Mesothelial cell of epicardium (in vitro differentiated cells): ENCODE measurements around the gene LRRN4CL. TPM values are rescaled to one million over a fixed set of nuclear protein-coding genes. Genes with fewer than 3 reads are reported as not detected.

Experiments used
- DNase-seq, 2 experiments: peaks; one replicate each; pipeline ENCODE4 v3.0.0; 2021; ENCODE audit warnings: low spot score in 2 of 2; ENCODE audit not compliant: unreplicated experiment in 2 of 2
- H3K27ac Mint-ChIP-seq: 2 replicates; pipeline ENCODE4 v1.8.0; 2021; ENCODE audit warnings: mixed read lengths
- H3K27me3 Mint-ChIP-seq: 2 replicates; pipeline ENCODE4 v1.8.0; 2021; ENCODE audit warnings: low read depth, mixed read lengths
- H3K36me3 Mint-ChIP-seq: 2 replicates; pipeline ENCODE4 v1.8.0; 2021; ENCODE audit warnings: mixed read lengths
- H3K4me1 Mint-ChIP-seq: 2 replicates; pipeline ENCODE4 v1.8.0; 2021; ENCODE audit warnings: mixed read lengths
- H3K4me3 Mint-ChIP-seq: 2 replicates; pipeline ENCODE4 v1.8.0; 2021; ENCODE audit warnings: mild to moderate bottlenecking, moderate library complexity, mixed read lengths
- H3K9me3 Mint-ChIP-seq: 2 replicates; pipeline ENCODE4 v1.8.0; 2021; ENCODE audit warnings: mixed read lengths
- total RNA-seq: library from RNA; stranded (reverse); gene quantifications from 3 replicates; pipeline ENCODE4 v1.2.1, GENCODE V29; 2021
- TF ChIP-seq, protein P1 (sequence below): fragments of 200-600 bp; sonication (generic); IDR thresholded peaks from one replicate; pipeline ENCODE4 v1.5.0; 2021; ENCODE audit warnings: antibody characterized with exemption; ENCODE audit not compliant: unreplicated experiment

LRRN4CL gene
- total RNA-seq, 1 donor from 2014 or later = 1.7 TPM

DNA sequence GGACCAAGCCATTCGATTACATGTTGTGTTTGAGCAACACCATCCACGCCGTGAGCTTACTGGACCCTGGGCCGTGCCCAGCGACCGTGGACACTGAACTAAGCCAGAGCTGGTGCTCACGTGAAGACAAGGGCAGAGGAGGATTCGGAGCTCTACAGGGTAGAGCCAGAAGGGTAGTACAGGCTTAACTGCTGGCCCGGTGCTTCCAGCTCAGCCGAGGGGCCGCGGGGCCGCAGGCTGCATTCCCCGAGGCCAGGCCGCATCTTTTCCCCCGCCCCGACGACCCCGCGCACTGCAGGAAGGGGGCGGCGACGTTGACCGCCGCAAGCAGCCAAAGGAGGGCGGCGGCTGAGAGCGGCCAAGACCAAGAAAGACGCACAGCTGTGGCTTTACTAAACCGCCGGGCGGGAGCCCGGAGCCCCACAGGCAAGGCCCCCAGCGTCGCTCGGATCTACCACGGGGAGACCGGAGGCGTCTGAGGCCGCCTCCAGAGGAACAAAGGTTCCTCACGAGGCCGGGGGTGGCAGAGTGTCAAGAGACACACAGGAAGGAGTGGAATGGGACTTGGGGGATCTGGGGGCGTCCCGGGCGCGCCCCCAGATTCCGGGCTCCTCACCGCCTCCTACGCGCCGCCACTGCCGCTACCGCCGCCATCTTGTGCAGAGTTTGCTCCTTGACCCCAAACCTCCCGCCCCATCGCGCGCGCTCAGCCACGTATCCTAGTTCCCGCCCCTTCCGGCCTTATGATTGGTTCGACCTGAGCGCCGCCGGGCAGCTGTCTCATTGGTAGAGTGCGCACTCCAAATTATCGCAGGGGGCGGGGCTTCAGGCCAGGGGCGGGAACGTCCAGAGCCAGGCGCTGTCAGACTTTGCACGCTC is 43.1 kb downstream of the LRRN4CL start, which contains the start of gene GANAB:
Gene GANAB, minus strand, starts transcription at position 668 of the 879 bp plus-strand sequence. Its CDS starts 14 bp downstream, at position 654.
- peaks cover 4% of the 10 kb centered on the region for H3K36me3 Mint-ChIP-seq
- TF ChIP-seq, protein P1, sequence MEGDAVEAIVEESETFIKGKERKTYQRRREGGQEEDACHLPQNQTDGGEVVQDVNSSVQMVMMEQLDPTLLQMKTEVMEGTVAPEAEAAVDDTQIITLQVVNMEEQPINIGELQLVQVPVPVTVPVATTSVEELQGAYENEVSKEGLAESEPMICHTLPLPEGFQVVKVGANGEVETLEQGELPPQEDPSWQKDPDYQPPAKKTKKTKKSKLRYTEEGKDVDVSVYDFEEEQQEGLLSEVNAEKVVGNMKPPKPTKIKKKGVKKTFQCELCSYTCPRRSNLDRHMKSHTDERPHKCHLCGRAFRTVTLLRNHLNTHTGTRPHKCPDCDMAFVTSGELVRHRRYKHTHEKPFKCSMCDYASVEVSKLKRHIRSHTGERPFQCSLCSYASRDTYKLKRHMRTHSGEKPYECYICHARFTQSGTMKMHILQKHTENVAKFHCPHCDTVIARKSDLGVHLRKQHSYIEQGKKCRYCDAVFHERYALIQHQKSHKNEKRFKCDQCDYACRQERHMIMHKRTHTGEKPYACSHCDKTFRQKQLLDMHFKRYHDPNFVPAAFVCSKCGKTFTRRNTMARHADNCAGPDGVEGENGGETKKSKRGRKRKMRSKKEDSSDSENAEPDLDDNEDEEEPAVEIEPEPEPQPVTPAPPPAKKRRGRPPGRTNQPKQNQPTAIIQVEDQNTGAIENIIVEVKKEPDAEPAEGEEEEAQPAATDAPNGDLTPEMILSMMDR = no peak
- H3K4me1 Mint-ChIP-seq = peaks cover 12% of the 10 kb centered on the region
- H3K27me3 Mint-ChIP-seq = no peaks in the 10 kb centered on the region
- peak within 1 kb of the TSS; percentile 96 for H3K27ac Mint-ChIP-seq
- DNase-seq = peak; percentile 95 to 96
- H3K4me3 Mint-ChIP-seq = peak within 1 kb of the TSS; percentile 92
- no peaks in the 10 kb centered on the region for H3K9me3 Mint-ChIP-seq

DNA sequence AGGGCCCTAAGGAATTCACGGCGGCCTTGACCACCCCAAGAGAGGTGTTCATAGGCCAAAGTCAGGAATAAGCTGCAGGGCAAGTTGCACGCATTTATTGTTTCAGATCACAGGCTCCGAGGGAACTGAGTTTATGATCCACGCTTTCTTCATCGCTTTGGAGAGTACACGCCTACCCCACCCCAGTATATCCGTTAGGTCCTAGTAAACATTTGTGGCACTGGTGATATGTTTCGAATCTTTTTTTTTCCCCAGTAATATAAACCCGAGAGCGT is 43.7 kb downstream of the LRRN4CL start:
- H3K9me3 Mint-ChIP-seq = no peaks in the 10 kb centered on the region
- peaks cover 4% of the 10 kb centered on the region for H3K36me3 Mint-ChIP-seq
- peaks cover 12% of the 10 kb centered on the region for H3K4me1 Mint-ChIP-seq
- no peaks in the 10 kb centered on the region for H3K27me3 Mint-ChIP-seq
- DNase-seq = no peak
- H3K27ac Mint-ChIP-seq = peak overlapping the region; percentile 96
- TF ChIP-seq, protein P1 = no peak
- peak overlapping the region; percentile 92 for H3K4me3 Mint-ChIP-seq

DNA sequence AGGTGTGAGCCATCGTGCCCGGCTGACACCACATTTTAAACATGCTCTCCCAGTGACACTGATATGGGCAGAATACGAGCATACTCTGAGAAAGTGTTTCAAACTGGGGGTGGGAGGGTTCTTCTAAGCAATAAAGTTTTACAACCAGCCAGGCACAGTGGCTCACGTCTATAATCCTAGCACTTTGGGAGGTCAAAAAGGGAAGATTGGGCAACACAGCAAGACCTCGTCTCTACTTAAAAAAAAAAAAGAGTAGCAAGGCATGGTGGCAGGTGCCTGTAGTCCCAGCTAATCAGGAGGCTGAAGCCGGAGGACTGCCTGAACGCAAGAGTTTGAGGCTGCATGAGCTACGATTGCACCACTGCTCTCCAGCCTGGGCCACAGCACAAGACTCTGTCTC is 45.1 kb downstream of the LRRN4CL start:
- DNase-seq = no peak
- peaks cover 12% of the 10 kb centered on the region for H3K4me1 Mint-ChIP-seq
- TF ChIP-seq, protein P1 = no peak
- H3K36me3 Mint-ChIP-seq = peaks cover 6% of the 10 kb centered on the region
- no peaks in the 10 kb centered on the region for H3K27me3 Mint-ChIP-seq
- H3K9me3 Mint-ChIP-seq = no peaks in the 10 kb centered on the region
- peak overlapping the region; percentile 24 for H3K4me3 Mint-ChIP-seq
- peak overlapping the region; percentile 59 for H3K27ac Mint-ChIP-seq

Other genes starting within 250 kb of the LRRN4CL start
- gene AHNAK, start 142.7 kb downstream of the LRRN4CL start, total RNA-seq = 456 to 481 TPM (median 480 TPM) in 3 replicates
- 1,747 to 1,829 TPM (median 1,814 TPM) in 3 replicates for gene EEF1G, start 115.6 kb downstream of the LRRN4CL start, total RNA-seq
- 23.7 to 26.0 TPM (median 24.2 TPM) in 3 replicates for gene TUT1, start 98.0 kb downstream of the LRRN4CL start, total RNA-seq
- gene MTA2, start 87.7 kb downstream of the LRRN4CL start, total RNA-seq = 121 to 126 TPM (median 124 TPM) in 3 replicates
- 52.2 to 54.3 TPM (median 53.3 TPM) in 3 replicates for gene EML3, start 76.8 kb downstream of the LRRN4CL start, total RNA-seq
- 1.7 to 2.5 TPM (median 1.8 TPM) in 3 replicates for gene ROM1, start 76.3 kb downstream of the LRRN4CL start, total RNA-seq
- gene B3GAT3, start 67.5 kb downstream of the LRRN4CL start, total RNA-seq = 48.1 to 56.4 TPM (median 52.6 TPM) in 3 replicates
- 324 to 342 TPM (median 334 TPM) in 3 replicates for gene GANAB, start 42.9 kb downstream of the LRRN4CL start, total RNA-seq
- 21.0 to 22.3 TPM (median 21.1 TPM) in 3 replicates for gene INTS5, start 36.2 kb downstream of the LRRN4CL start, total RNA-seq
- 44.9 to 47.5 TPM (median 47.0 TPM) in 3 replicates for gene C11orf98, start 24.3 kb downstream of the LRRN4CL start, total RNA-seq
- gene CSKMT, start 24.2 kb downstream of the LRRN4CL start, total RNA-seq = 17.1 to 20.6 TPM (median 18.7 TPM) in 3 replicates
- gene UQCC3, start 17.9 kb downstream of the LRRN4CL start, total RNA-seq = 7.3 to 8.4 TPM (median 8.0 TPM) in 3 replicates
- gene LBHD1, start 17.3 kb downstream of the LRRN4CL start, total RNA-seq = 8.3 to 11.6 TPM (median 9.8 TPM) in 3 replicates
- 112 to 119 TPM (median 118 TPM) in 3 replicates for gene UBXN1, start 10.5 kb downstream of the LRRN4CL start, total RNA-seq
- gene BSCL2, start 17.9 kb upstream of the LRRN4CL start, total RNA-seq = 56.9 to 61.4 TPM (median 58.3 TPM) in 3 replicates
- gene GNG3, start 18.1 kb upstream of the LRRN4CL start, total RNA-seq = 0.60 to 1.5 TPM (median 0.97 TPM) in 3 replicates
- gene HNRNPUL2, start 37.9 kb upstream of the LRRN4CL start, total RNA-seq = 60.3 to 62.0 TPM (median 61.5 TPM) in 3 replicates
- gene TTC9C, start 39.0 kb upstream of the LRRN4CL start, total RNA-seq = 39.8 to 46.0 TPM (median 41.7 TPM) in 3 replicates
- 11.6 to 14.7 TPM (median 13.2 TPM) in 3 replicates for gene ZBTB3, start 64.6 kb upstream of the LRRN4CL start, total RNA-seq
- gene POLR2G, start 72.0 kb upstream of the LRRN4CL start, total RNA-seq = 84.0 to 89.2 TPM (median 85.2 TPM) in 3 replicates
- gene TAF6L, start 81.9 kb upstream of the LRRN4CL start, total RNA-seq = 40.2 to 42.9 TPM (median 42.8 TPM) in 3 replicates
- 31.3 to 33.9 TPM (median 32.6 TPM) in 3 replicates for gene TMEM179B, start 97.9 kb upstream of the LRRN4CL start, total RNA-seq
- gene TMEM223, start 102.5 kb upstream of the LRRN4CL start, total RNA-seq = 17.4 to 21.4 TPM (median 19.2 TPM) in 3 replicates
- 108 to 111 TPM (median 110 TPM) in 3 replicates for gene NXF1, start 115.9 kb upstream of the LRRN4CL start, total RNA-seq
- 55.2 to 57.9 TPM (median 55.8 TPM) in 3 replicates for gene STX5, start 142.5 kb upstream of the LRRN4CL start, total RNA-seq
- gene TEX54, start 143.3 kb upstream of the LRRN4CL start, total RNA-seq = not detected in 3 replicates
- gene WDR74, start 150.1 kb upstream of the LRRN4CL start, total RNA-seq = 59.3 to 63.7 TPM (median 62.1 TPM) in 3 replicates
- 205 to 212 TPM (median 208 TPM) in 3 replicates for gene SLC3A2, start 191.4 kb upstream of the LRRN4CL start, total RNA-seq
- gene CHRM1, start 231.8 kb upstream of the LRRN4CL start, total RNA-seq = 0.09 to 0.72 TPM (median 0.11 TPM) in 3 replicates